Fibroblast of lung (primary cell): Measurements from ENCODE around the gene DUSP8.

Source experiments
- CTCF ChIP-seq, 2 donors: IDR thresholded peaks in 1 of 2; conservative IDR thresholded peaks in 1 of 2; 1 replicate in 1 of 2; 2 replicates in 1 of 2; pipeline ENCODE4 v1.5.1; 2011 to 2012; ENCODE audit warnings: low read length in 2 of 2, control low read depth in 1 of 2, inconsistent platforms in 1 of 2, low read depth in 1 of 2, mild to moderate bottlenecking in 1 of 2
- EZH2 ChIP-seq: IDR thresholded peaks from 2 replicates; pipeline ENCODE4 v1.5.1; 2012; ENCODE audit warnings: low read length, control low read depth, mild to moderate bottlenecking; ENCODE audit errors: missing control alignments

GRCh38 chr11:1574933-1575242, 2.8 kb upstream of the DUSP8 start:
- no peak for TF ChIP-seq CTCF (conservative IDR thresholded peaks at IDR 0.05 in 1 of 2, IDR thresholded peaks at IDR 0.05 in 1 of 2; ENCODE audit: low read depth in 1 of 2, low read length in 2 of 2)
- no peak for TF ChIP-seq EZH2
